GM12873 (cell line): ENCODE measurements around the gene RASGRP2.

ENCODE experiments used
- CTCF ChIP-seq: IDR thresholded peaks from 2 replicates; pipeline ENCODE4 v1.5.1; 2012; ENCODE audit warnings: low read depth, mild to moderate bottlenecking, moderate library complexity, low read length, control low read depth; ENCODE audit not compliant: insufficient read depth; ENCODE audit errors: missing control alignments

Gene RASGRP2

GRCh38 chr11:64690235-64690634 lies 53.7 kb downstream of the RASGRP2 start:
- no peak for TF ChIP-seq CTCF

GRCh38 chr11:64688534-64688982 lies 55.4 kb downstream of the RASGRP2 start:
- peak; percentile 93 for TF ChIP-seq CTCF

GRCh38 chr11:64687643-64688533 lies 56.1 kb downstream of the RASGRP2 start:
- TF ChIP-seq CTCF: no peak

GRCh38 chr11:64687204-64687603 lies 56.7 kb downstream of the RASGRP2 start:
- no peak for TF ChIP-seq CTCF

GRCh38 chr11:64686466-64687170 lies 57.3 kb downstream of the RASGRP2 start:
- no peak for TF ChIP-seq CTCF

- no peak for TF ChIP-seq CTCF
Measured at GRCh38 chr11:64685536-64685935, 58.4 kb downstream of the RASGRP2 start.

GRCh38 chr11:64684357-64684756 lies 59.6 kb downstream of the RASGRP2 start:
- TF ChIP-seq CTCF: no peak
